HCT116 (cell line): ENCODE measurements around the gene GTF2IRD1. TPM values are rescaled to one million over a fixed set of nuclear protein-coding genes. Genes with fewer than 3 reads are reported as not detected.

Experiments used
- ATAC-seq: fragments of 200-7000 bp; cut with Tn5 transposase; 2 replicates; pipeline ENCODE4 v1.9.1; 2020; ENCODE audit warnings: mild to moderate bottlenecking, moderate library complexity
- BruUV-seq: library from RNA; stranded (reverse); fragments of 400-500 nt; replicated peaks from 2 replicates; lab custom pipeline; 2021; lab: Mats Ljungman, UMichigan
- CTCF ChIA-PET: fragments of 300-600 bp; sonication (Branson Sonifier 250); formaldehyde crosslinking; loops from one replicate; lab custom pipeline; 2021; ENCODE audit warnings: antibody characterized with exemption; lab: Charles Lee
- POLR2A ChIA-PET: fragments of 300-600, 350-600 bp; sonication (Branson Sonifier 250); formaldehyde crosslinking; loops from one replicate; lab custom pipeline; 2021; ENCODE audit warnings: antibody characterized with exemption; lab: Charles Lee
- RAD21 ChIA-PET, 2 experiments: fragments of 300-600 bp; sonication (Branson Sonifier 250); formaldehyde crosslinking; loops; one replicate each; lab custom pipeline; 2023; ENCODE audit warnings: low total read pairs in 2 of 2; ENCODE audit not compliant: uncharacterized antibody in 2 of 2, unreplicated experiment in 2 of 2, low non-redundant PET in 1 of 2; lab: Charles Lee
- DNase-seq: peaks from one replicate; pipeline ENCODE4 v3.0.0-alpha.2; 2010; ENCODE audit warnings: low read depth, low spot score
- H2AFZ ChIP-seq: fragments of 200-600 bp; shearing (Covaris generic), sonication (generic); 2 replicates; pipeline ENCODE4 v1.6.1; 2017; ENCODE audit warnings: low read depth, mixed run types, mixed read lengths, antibody characterized with exemption, low read length; ENCODE audit not compliant: poor library complexity, severe bottlenecking
- H3K27ac ChIP-seq: 2 replicates; pipeline ENCODE4 v1.5.1; 2012; ENCODE audit warnings: low read depth, low read length
- H3K27me3 ChIP-seq: fragments of 200-600 bp; sonication (generic); 2 replicates; pipeline ENCODE4 v1.6.1; 2016; ENCODE audit warnings: mixed run types, low read length, mixed read lengths; ENCODE audit not compliant: insufficient read depth
- H3K36me3 ChIP-seq, 2 experiments: fragments of 200-500 bp in 1 of 2; fragments of 200-600 bp in 1 of 2; sonication (Bioruptor generic) in 1 of 2; sonication (generic) in 1 of 2; 2 replicates each; pipeline versions ENCODE4 v1.5.1 to v1.6.1; 2014 to 2016; ENCODE audit warnings: low read length in 2 of 2, inconsistent platforms in 1 of 2, mixed read lengths in 1 of 2, mixed run types in 1 of 2; ENCODE audit not compliant: insufficient read depth in 2 of 2, control insufficient read depth in 1 of 2
- H3K4me1 ChIP-seq, 2 experiments: fragments of 200-600 bp in 1 of 2; sonication (generic) in 1 of 2; 2 replicates each; pipeline versions ENCODE4 v1.5.1 to v1.6.1; 2012 to 2017; ENCODE audit warnings: low read length in 2 of 2, inconsistent platforms in 1 of 2, mild to moderate bottlenecking in 1 of 2, mixed read lengths in 1 of 2, mixed run types in 1 of 2, moderate library complexity in 1 of 2; ENCODE audit not compliant: insufficient read depth in 2 of 2, control insufficient read depth in 1 of 2
- H3K4me2 ChIP-seq: fragments of 200-600 bp; sonication (generic); 2 replicates; pipeline ENCODE4 v1.6.1; 2017; ENCODE audit warnings: mixed run types, low read length, mixed read lengths
- H3K4me3 ChIP-seq, 2 experiments: fragments of 200-600 bp in 1 of 2; sonication (generic) in 1 of 2; replicated peaks in 1 of 2; 2 replicates each; pipeline ENCODE4 v1.5.1; 2011 to 2016; ENCODE audit warnings: low read length in 2 of 2, control low read depth in 1 of 2, low read depth in 1 of 2, mild to moderate bottlenecking in 1 of 2, mixed read lengths in 1 of 2, mixed run types in 1 of 2
- H3K79me2 ChIP-seq: fragments of 200-600 bp; sonication (generic); 2 replicates; pipeline ENCODE4 v1.6.1; 2017; ENCODE audit warnings: mild to moderate bottlenecking, mixed run types, low read length, moderate library complexity, mixed read lengths; ENCODE audit not compliant: insufficient read depth
- H3K9ac ChIP-seq: fragments of 200-600 bp; sonication (generic); 2 replicates; pipeline ENCODE4 v1.6.1; 2016; ENCODE audit warnings: low read length, mixed read lengths
- H3K9me2 ChIP-seq: fragments of 200-600 bp; sonication (generic), shearing (Covaris generic); 2 replicates; pipeline ENCODE4 v1.6.1; 2017; ENCODE audit warnings: mixed run types, mild to moderate bottlenecking, moderate library complexity; ENCODE audit not compliant: insufficient read depth
- H3K9me3 ChIP-seq, 2 experiments: fragments of 200-500 bp in 1 of 2; fragments of 200-600 bp in 1 of 2; sonication (Bioruptor generic) in 1 of 2; sonication (generic) in 1 of 2; 2 replicates each; pipeline ENCODE4 v1.6.1; 2014 to 2017; ENCODE audit warnings: low read length in 2 of 2, mixed read lengths in 2 of 2, inconsistent platforms in 1 of 2, low read depth in 1 of 2, mild to moderate bottlenecking in 1 of 2, mixed run types in 1 of 2, moderate library complexity in 1 of 2; ENCODE audit not compliant: control insufficient read depth in 1 of 2, insufficient read depth in 1 of 2
- H4K20me1 ChIP-seq: fragments of 200-600 bp; sonication (generic), shearing (Covaris generic); 2 replicates; pipeline ENCODE4 v1.6.1; 2017; ENCODE audit warnings: mixed run types, mild to moderate bottlenecking, moderate library complexity; ENCODE audit not compliant: insufficient read depth
- EZH2 ChIP-seq: fragments of 200-600 bp; sonication (generic); IDR thresholded peaks from 2 replicates; pipeline ENCODE4 v1.6.1; 2017; ENCODE audit warnings: antibody characterized with exemption, mixed run types
- EZH2phosphoT487 ChIP-seq: fragments of 200-600 bp; IDR thresholded peaks from 2 replicates; pipeline ENCODE4 v1.6.1; 2018; ENCODE audit warnings: antibody characterized with exemption, borderline replicate concordance
- POLR2AphosphoS5 ChIP-seq: IDR thresholded peaks from 2 replicates; pipeline ENCODE4 v1.6.1; 2011; ENCODE audit warnings: mild to moderate bottlenecking, low read depth, low read length, moderate library complexity
- RAD21 ChIP-seq: IDR thresholded peaks from 2 replicates; pipeline ENCODE4 v1.6.1; 2012; ENCODE audit warnings: low read depth, mild to moderate bottlenecking
- intact Hi-C: fragments of 100-400 bp; cut with micrococcal nuclease; formaldehyde crosslinking; loops from 2 replicates; pipeline ENCODE4 v1.10.0; 2022
- total RNA-seq: library from RNA; stranded (reverse); gene quantifications from one replicate; pipeline ENCODE4 v1.2.1, GENCODE V29; 2021; ENCODE audit not compliant: unreplicated experiment
- TF ChIP-seq, protein P1 (sequence below): IDR thresholded peaks from 2 replicates; pipeline ENCODE4 v1.6.1; 2011; ENCODE audit warnings: mild to moderate bottlenecking, low read length, moderate library complexity; ENCODE audit not compliant: insufficient replicate concordance; ENCODE audit errors: extremely low read depth

Gene GTF2IRD1
- total RNA-seq, 1 experiment from 2014 or later = 34.5 TPM

DNA sequence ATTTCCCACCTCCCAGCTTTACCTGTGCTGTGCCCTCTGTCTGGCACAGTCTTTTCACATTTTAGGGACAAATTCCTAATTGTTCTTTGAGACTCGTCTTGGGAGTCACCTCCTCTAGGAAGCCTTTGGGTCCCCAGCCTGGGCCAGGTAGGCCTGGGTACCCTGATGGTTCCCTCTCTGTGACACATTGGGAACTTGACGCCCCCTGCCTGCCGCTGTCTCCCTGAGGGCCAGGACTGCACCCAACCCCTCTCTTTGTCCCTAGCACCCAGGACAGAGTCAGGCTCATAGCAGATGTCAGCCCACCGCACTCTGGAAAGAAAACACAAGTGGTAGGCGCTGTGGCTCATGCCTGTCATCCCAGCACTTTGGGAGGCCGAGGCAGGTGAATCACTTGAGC, 71.4 kb downstream of the GTF2IRD1 start:
- Histone ChIP-seq H3K79me2 (no peaks in the 10 kb centered on the region), H3K4me2 (no peak overlapping the region), H3K9ac (no peak overlapping the region), H3K4me3 (no peak overlapping the region), H3K27ac (no peak overlapping the region), H3K36me3 (peaks cover 0 to 18% of the 10 kb centered on the region in 2 experiments; a peak in 1 of 4 replicates), H3K9me3 (peaks cover 0 to 13% of the 10 kb centered on the region in 2 experiments; a peak in 1 of 4 replicates), H3K4me1 (peaks cover 0 to 3% of the 10 kb centered on the region in 2 experiments; a peak in 1 of 4 replicates), H2AFZ (no peak overlapping the region), H3K9me2 (no peaks in the 10 kb centered on the region), H3K27me3 (no peaks in the 10 kb centered on the region), H4K20me1 (no peaks in the 10 kb centered on the region)
- RAD21 ChIA-PET = no interaction called here
- BruUV-seq = no TSS peak
- no peak for ATAC-seq
- POLR2A ChIA-PET = no interaction called here
- intact Hi-C loops = no loop called here
- CTCF ChIA-PET = no interaction called here
- no peak for DNase-seq
- TF ChIP-seq POLR2AphosphoS5 = no peak
- TF ChIP-seq EZH2phosphoT487 = no peak
- no peak for TF ChIP-seq EZH2
- TF ChIP-seq, protein P1, sequence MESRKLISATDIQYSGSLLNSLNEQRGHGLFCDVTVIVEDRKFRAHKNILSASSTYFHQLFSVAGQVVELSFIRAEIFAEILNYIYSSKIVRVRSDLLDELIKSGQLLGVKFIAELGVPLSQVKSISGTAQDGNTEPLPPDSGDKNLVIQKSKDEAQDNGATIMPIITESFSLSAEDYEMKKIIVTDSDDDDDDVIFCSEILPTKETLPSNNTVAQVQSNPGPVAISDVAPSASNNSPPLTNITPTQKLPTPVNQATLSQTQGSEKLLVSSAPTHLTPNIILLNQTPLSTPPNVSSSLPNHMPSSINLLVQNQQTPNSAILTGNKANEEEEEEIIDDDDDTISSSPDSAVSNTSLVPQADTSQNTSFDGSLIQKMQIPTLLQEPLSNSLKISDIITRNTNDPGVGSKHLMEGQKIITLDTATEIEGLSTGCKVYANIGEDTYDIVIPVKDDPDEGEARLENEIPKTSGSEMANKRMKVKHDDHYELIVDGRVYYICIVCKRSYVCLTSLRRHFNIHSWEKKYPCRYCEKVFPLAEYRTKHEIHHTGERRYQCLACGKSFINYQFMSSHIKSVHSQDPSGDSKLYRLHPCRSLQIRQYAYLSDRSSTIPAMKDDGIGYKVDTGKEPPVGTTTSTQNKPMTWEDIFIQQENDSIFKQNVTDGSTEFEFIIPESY = no peak
- 0 out of 2 replicates have a peak, but pooled peaks have one; percentile 19 for TF ChIP-seq RAD21

DNA sequence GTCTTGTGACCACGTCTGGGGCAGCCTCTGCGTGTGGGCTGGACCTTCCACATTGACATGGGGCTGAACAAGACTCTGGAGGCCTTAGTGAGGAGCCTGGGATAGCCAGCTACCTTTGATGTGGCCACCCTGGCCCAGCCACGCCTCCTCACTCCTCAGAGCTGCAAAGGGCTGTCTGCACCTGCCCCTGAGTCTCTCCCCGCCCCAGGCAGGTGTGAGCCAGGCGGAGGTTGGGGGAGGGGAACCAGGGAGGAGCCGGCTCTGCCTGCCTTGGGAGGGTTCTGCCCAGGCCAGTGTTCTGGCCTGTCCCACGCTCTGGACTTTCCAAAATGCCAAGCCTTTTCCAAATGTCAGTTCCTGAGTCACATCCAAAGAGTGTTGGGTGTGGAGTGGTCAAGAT, 72.2 kb downstream of the GTF2IRD1 start:
- RAD21 ChIA-PET = no interaction called here
- H4K20me1 ChIP-seq = no peaks in the 10 kb centered on the region
- no peaks in the 10 kb centered on the region for H3K9me2 ChIP-seq
- H3K4me1 ChIP-seq = peaks cover 0 to 3% of the 10 kb centered on the region in 2 experiments; a peak in 1 of 4 replicates
- POLR2A ChIA-PET = no interaction called here
- no peaks in the 10 kb centered on the region for H3K27me3 ChIP-seq
- no TSS peak for BruUV-seq
- H3K9me3 ChIP-seq = peaks cover 0 to 13% of the 10 kb centered on the region in 2 experiments; a peak in 1 of 4 replicates
- H2AFZ ChIP-seq = no peak overlapping the region
- ATAC-seq (peak; percentile 64), DNase-seq (no peak)
- H3K36me3 ChIP-seq = peaks cover 0 to 14% of the 10 kb centered on the region in 2 experiments; a peak in 1 of 4 replicates
- CTCF ChIA-PET = no interaction called here
- no peak overlapping the region for H3K4me3 ChIP-seq
- no peak for TF ChIP-seq EZH2phosphoT487
- no peak overlapping the region for H3K27ac ChIP-seq
- intact Hi-C loops = no loop called here
- no peaks in the 10 kb centered on the region for H3K79me2 ChIP-seq
- no peak overlapping the region for H3K9ac ChIP-seq
- H3K4me2 ChIP-seq = no peak overlapping the region
